ES-I3 (cell line): ENCODE results near the gene ETS1.

Experiments
- H3K36me3 ChIP-seq: 2 replicates; pipeline ENCODE4 v1.6.1; 2013; ENCODE audit warnings: mild to moderate bottlenecking, low read length, control low read depth, moderate library complexity; ENCODE audit not compliant: insufficient read depth
- H3K4me1 ChIP-seq: 2 replicates; pipeline ENCODE4 v1.6.1; 2013; ENCODE audit warnings: mild to moderate bottlenecking, control low read depth, low read length; ENCODE audit not compliant: insufficient read depth
- H3K9ac ChIP-seq: 2 replicates; pipeline ENCODE4 v1.6.1; 2013; ENCODE audit warnings: low read depth, mild to moderate bottlenecking, low read length, moderate library complexity
- H3K9me3 ChIP-seq: 2 replicates; pipeline ENCODE4 v1.6.1; 2013; ENCODE audit warnings: mild to moderate bottlenecking, low read length, moderate library complexity; ENCODE audit not compliant: control insufficient read depth, insufficient read depth

ETS1 gene

DNA sequence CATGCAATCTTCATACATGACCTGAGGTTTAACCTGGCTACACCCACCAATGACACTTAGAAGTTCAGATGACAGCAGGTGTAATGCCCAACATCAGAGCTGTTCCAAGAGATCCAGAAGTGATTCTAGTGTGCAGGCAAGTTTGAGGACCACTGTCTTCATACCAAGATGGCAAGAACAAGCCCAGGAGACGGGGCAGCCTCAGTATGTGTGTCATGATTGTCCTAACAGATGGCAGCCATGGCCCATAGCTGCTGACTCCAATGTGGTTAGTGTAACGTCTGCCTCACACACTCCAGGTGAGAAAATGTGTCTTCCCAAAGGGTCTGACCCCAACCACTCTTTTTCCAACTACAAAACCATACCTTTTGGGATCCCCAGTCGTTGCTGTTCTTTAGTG is 97.3 kb downstream of the ETS1 start:
- H3K4me1 ChIP-seq = peaks cover 3% of the 10 kb centered on the region; the same call in 1 of the 2 replicates
- H3K36me3 ChIP-seq = peaks cover 9% of the 10 kb centered on the region; the same call in 1 of the 2 replicates
- no peak overlapping the region for H3K9ac ChIP-seq
- H3K9me3 ChIP-seq = no peaks in the 10 kb centered on the region

- Histone ChIP-seq H3K9me3 (no peaks in the 10 kb centered on the region), H3K36me3 (peaks cover 9% of the 10 kb centered on the region), H3K4me1 (peaks cover 3% of the 10 kb centered on the region; the same call in 1 of the 2 replicates), H3K9ac (no peak overlapping the region)
Measured at GRCh38 chr11:128488471-128488870, 98.9 kb downstream of the ETS1 start.

GRCh38 chr11:128487978-128488377 is 99.4 kb downstream of the ETS1 start:
- Histone ChIP-seq H3K9ac (no peak overlapping the region), H3K36me3 (peaks cover 9% of the 10 kb centered on the region), H3K9me3 (no peaks in the 10 kb centered on the region), H3K4me1 (peaks cover 3% of the 10 kb centered on the region; the same call in 1 of the 2 replicates)

DNA sequence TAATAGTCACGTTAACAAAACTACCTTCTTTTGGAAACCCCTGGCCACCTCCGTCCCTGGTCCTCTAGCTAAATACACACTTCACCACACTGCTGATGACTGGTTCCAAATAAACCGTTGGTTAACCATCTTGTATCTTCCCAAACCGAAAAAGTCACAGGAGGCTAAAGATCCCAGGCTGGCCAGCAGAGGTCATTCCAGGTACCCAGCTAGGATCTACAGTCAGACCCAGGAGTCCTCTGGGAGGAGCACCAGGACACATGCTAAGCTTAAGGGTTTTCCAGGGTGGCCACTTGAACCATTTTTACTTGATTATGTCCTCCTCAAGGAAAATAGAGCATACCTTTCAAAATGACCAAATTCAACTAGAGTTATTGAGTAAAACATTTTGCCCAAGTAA is 103.2 kb downstream of the ETS1 start:
- Histone ChIP-seq H3K36me3 (peaks cover 3% of the 10 kb centered on the region), H3K9ac (no peak overlapping the region)

GRCh38 chr11:128483211-128483788 is 104.1 kb downstream of the ETS1 start:
- no peaks in the 10 kb centered on the region for H3K4me1 ChIP-seq
- no peaks in the 10 kb centered on the region; the same call in 1 of the 2 replicates for H3K36me3 ChIP-seq
- no peak overlapping the region for H3K9ac ChIP-seq
- H3K9me3 ChIP-seq = no peaks in the 10 kb centered on the region

More for the DNA sequence above, 103.2 kb downstream of the ETS1 start:
- H3K4me1 ChIP-seq = no peaks in the 10 kb centered on the region
- H3K9me3 ChIP-seq = no peaks in the 10 kb centered on the region

DNA sequence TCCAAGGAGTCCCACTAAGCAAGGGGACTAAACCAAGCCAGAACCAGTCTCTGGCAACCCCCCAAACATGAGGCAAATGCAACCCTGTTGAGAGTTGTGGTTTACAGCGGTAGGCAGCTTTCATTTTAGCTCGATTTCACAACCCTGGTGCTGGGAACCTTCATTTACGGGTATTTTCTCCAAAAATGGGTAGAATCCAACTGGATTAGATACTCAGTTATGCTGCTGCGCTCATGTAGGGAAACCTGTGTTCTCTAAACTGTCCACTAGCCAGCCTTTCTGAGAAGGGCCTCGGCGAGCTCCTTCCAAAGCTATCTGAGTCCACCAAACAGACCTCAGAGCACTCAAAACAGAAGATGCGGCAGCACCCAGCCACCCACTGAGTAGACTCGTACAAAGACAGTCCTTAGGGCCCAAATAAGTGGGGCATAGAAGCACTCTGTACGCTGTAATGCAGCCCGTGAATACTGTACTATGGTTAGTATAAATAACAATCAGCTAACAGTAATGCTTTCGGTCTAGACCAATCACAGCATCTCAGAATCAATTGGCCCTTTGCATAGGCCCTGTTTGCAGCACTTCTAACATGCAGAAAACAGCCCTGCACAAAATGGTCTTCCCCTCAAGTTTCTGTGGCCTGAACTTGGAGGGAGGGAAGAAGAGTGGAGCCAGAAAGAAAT is 104.7 kb downstream of the ETS1 start:
- Histone ChIP-seq H3K9ac (no peak overlapping the region), H3K9me3 (no peaks in the 10 kb centered on the region), H3K36me3 (no peaks in the 10 kb centered on the region; the same call in 1 of the 2 replicates), H3K4me1 (no peaks in the 10 kb centered on the region)

- Histone ChIP-seq H3K9me3 (no peaks in the 10 kb centered on the region), H3K36me3 (no peaks in the 10 kb centered on the region; the same call in 1 of the 2 replicates), H3K4me1 (no peaks in the 10 kb centered on the region), H3K9ac (no peak overlapping the region)
Measured at GRCh38 chr11:128482092-128482491, 105.3 kb downstream of the ETS1 start.

GRCh38 chr11:128481135-128481534 is 106.2 kb downstream of the ETS1 start:
- Histone ChIP-seq H3K9me3 (no peaks in the 10 kb centered on the region), H3K9ac (no peak overlapping the region), H3K36me3 (peaks cover 2% of the 10 kb centered on the region; the same call in 1 of the 2 replicates), H3K4me1 (no peaks in the 10 kb centered on the region)

DNA sequence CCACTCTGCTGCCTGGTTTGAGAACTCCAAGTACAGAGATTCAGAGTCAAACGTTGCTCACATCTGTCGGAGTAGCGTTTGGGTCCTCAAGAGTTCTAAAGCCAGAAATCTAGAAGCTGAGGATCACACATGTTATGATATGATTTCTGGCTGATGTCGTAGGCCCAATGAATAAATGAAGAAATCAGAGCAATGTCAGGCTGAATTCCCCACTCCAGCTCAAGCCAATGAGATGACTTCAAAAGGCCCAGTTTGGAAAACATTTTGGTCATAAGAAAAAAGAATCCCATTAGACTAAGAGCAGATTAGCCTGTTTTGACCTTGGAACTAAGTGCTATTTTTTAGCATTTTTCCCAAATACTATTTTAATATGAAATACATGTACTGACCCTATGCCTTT is 106.7 kb downstream of the ETS1 start:
- Histone ChIP-seq H3K36me3 (peaks cover 5% of the 10 kb centered on the region; the same call in 1 of the 2 replicates), H3K9me3 (no peaks in the 10 kb centered on the region), H3K9ac (no peak overlapping the region), H3K4me1 (no peaks in the 10 kb centered on the region)

DNA sequence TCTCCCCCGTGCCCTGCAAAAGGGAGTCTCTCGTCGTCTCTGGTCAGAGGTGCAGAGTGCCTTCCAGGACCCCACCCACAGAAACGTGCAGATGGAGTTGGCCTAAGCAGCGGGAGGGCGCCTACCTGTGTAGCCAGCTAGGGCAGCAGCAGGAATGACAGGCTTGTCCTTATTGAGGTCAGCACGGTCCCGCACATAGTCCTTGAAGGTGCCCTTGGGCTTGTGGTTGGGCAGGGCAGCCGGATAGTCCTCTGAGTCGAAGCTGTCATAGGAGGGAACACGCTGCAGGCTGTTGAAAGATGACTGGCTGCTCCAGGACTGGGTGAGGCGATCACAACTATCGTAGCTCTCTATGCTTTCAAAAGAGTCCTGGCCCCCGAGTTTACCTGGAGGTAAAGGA is 107.3 kb downstream of the ETS1 start:
- no peak overlapping the region for H3K9ac ChIP-seq
- peaks cover 5% of the 10 kb centered on the region; the same call in 1 of the 2 replicates for H3K36me3 ChIP-seq
- no peaks in the 10 kb centered on the region for H3K4me1 ChIP-seq
- no peaks in the 10 kb centered on the region for H3K9me3 ChIP-seq

- Histone ChIP-seq H3K4me1 (no peaks in the 10 kb centered on the region), H3K36me3 (peaks cover 5% of the 10 kb centered on the region; the same call in 1 of the 2 replicates), H3K9ac (no peak overlapping the region), H3K9me3 (no peaks in the 10 kb centered on the region)
Measured at GRCh38 chr11:128479144-128479543, 108.2 kb downstream of the ETS1 start.

- no peak overlapping the region for H3K9ac ChIP-seq
- H3K4me1 ChIP-seq = no peaks in the 10 kb centered on the region
- peaks cover 5% of the 10 kb centered on the region for H3K36me3 ChIP-seq
- no peaks in the 10 kb centered on the region for H3K9me3 ChIP-seq
Measured at GRCh38 chr11:128478305-128478704, 109.1 kb downstream of the ETS1 start.

DNA sequence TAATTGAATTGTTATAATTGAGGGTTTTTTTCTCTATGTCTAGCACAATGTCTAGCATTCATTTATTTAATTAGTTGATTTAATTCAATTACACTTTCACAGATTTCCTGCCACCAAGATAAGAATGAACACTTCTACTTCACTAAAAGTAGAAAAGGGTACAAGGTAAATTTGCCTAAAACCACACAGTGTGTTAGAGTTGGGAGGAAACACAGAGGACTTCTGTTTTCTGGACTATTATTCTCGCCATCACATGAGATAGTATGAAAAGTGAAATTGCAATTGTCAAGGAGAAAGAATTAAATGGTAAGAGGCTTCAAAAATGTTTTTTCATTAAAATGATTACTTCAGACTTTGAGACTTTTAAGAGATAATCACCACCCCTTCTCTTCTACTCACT is 109.5 kb downstream of the ETS1 start:
- H3K9me3 ChIP-seq = no peaks in the 10 kb centered on the region
- H3K4me1 ChIP-seq = no peaks in the 10 kb centered on the region
- H3K9ac ChIP-seq = no peak overlapping the region
- H3K36me3 ChIP-seq = peaks cover 5% of the 10 kb centered on the region

GRCh38 chr11:128477278-128477677 is 110.1 kb downstream of the ETS1 start:
- H3K4me1 ChIP-seq = no peaks in the 10 kb centered on the region
- H3K9me3 ChIP-seq = no peaks in the 10 kb centered on the region
- H3K9ac ChIP-seq = no peak overlapping the region
- H3K36me3 ChIP-seq = peaks cover 5% of the 10 kb centered on the region

DNA sequence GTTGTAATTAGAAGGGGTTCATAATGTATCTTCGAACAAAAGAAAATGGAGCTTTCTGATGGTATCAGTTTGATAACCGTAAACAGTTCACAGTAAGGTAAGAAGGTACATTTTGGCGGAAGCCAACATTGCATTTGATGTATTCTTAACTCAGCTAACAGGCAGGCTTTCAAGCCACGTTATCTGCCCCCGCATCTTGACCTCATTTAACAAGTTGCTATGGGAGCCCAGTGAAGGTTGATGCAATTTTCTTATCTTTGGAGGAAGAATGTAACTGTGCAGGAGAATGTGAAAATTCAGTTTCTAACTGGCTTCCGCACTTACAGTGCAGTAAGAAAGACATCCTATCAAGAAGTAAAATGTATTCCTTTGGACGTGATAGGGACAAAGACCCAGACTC is 110.6 kb downstream of the ETS1 start:
- Histone ChIP-seq H3K9ac (no peak overlapping the region), H3K4me1 (no peaks in the 10 kb centered on the region), H3K9me3 (no peaks in the 10 kb centered on the region), H3K36me3 (peaks cover 5% of the 10 kb centered on the region)
